ENCODE measurements around the gene TNNT2.

Gene TNNT2

GRCh38 chr1:201377611-201378092, at the start of gene TNNT2:
Gene TNNT2, minus strand, starts transcription at chr1:201377680. Its CDS starts 4,426 bp downstream, at chr1:201373254.
- in situ Hi-C loops (cut with HindIII; ENCODE audit: low sequenced_read_pairs), result no loop called here

- in situ Hi-C loops (cut with HindIII; ENCODE audit: low sequenced_read_pairs), result no loop called here
Observed at GRCh38 chr1:201426479-201427310, 49.2 kb upstream of the TNNT2 start.

DNA sequence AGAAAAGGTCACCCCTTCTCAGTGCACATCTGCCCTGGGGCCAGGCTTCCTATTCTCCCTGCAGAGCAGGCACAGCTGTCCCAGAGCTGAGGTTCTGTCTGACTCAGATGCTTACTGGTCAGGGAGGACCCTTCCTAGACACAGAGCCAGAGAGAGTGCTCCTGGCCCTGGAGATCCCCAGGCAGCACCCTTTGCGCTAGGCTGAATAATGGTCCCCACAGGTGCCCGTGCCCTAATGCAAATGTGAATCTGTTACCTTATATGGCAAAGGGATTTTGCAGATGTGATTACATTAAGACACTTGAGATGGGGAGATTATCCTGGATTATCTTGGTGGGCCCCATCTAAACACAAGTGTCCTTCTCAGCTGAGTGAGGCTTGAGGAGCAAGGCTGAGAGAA, 46.7 kb upstream of the TNNT2 start:
- in situ Hi-C loops (cut with HindIII; ENCODE audit: low sequenced_read_pairs), result no loop called here

- in situ Hi-C loops (cut with HindIII; ENCODE audit: low sequenced_read_pairs), result no loop called here
Observed at GRCh38 chr1:201423655-201424054, 46.2 kb upstream of the TNNT2 start.

GRCh38 chr1:201422436-201423030, 45.1 kb upstream of the TNNT2 start:
- in situ Hi-C loops (cut with HindIII; ENCODE audit: low sequenced_read_pairs), result no loop called here

DNA sequence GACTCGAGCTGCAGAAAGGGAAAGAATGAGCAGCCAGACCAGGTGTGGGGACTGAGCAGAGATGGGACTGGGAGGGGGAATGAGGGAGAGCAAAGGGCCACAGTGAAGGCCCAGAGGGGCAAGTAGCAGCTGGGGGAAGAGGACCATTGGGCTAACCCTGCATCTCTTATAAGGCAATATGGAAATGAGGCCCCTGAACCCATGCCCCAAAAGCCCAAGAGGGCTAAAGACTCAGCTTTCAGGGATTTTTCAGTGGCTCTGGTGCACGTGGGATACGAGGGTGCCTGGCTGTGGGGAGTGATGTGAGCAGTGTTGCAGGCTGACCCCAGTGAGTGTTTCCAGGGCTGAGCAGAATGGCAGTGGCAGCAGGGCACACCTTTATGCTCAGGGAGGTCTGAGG, 44.5 kb upstream of the TNNT2 start:
- in situ Hi-C loops (cut with HindIII; ENCODE audit: low sequenced_read_pairs), result no loop called here

GRCh38 chr1:201421041-201421440, 43.6 kb upstream of the TNNT2 start:
- in situ Hi-C loops (cut with HindIII; ENCODE audit: low sequenced_read_pairs), result no loop called here

GRCh38 chr1:201420608-201421002, 43.1 kb upstream of the TNNT2 start:
- in situ Hi-C loops (cut with HindIII; ENCODE audit: low sequenced_read_pairs), result no loop called here

DNA sequence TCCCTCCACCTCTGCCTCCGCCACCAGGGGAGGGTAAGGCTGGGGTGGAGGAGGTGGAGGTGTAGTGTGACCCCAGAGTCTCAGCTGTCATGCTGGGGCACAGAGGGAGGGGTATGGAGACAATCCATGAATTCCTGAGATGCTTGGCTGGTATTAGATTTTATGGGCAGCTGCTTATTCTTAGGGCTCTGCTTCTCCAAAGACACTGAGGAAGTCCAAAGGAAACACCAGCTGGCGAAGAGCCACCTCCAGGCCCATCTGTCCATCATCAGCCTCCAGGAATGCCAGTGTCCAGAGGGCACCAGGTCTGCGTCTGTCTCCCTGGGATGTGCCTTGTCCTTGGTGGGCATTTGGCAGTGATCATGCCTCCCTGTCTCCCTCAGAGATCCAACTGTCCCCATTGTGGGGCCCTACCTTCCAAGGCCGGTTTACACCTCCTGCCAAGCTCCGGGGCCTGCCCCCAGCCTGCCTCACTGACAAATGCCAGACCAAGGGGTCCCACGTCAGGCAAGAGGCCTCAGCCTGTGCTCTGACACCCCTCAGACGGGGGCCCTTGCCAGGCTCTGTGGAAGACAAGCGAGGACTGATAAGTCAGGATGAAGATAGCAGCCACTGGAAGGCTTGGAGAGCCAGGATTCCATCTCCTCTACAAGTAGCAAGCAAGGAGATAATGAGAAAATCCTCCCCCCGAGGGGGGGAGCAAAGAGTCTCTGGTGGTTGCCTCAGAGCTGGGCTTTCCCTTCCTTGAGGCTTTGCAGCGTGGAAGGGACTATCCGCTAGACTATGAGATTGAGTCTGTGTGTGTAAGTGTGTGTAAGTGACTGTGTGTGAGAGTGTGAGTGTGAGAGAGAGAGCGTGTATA, 42.5 kb upstream of the TNNT2 start:
- in situ Hi-C loops (cut with HindIII; ENCODE audit: low sequenced_read_pairs), result no loop called here

DNA sequence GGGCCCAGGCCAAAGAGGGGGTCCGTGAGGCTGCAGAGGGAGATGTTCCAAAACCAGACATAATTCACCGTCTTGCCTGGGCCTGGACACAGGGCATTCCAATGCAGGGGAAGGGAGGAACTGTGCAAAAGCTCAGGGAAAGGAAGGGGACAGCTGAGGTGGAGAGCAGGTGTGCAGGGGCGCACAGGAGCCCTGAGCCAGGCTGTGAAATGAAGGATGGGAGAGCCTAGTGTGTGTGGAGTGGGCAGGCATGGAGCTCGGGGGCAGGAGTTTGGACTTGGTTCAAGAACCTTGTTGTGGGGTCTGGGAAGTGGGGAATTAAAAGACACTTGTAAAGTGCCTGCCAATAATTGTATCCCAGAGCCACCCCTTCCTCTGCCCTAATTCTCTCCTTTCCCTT, 41.8 kb upstream of the TNNT2 start:
- in situ Hi-C loops (cut with HindIII; ENCODE audit: low sequenced_read_pairs), result no loop called here

GRCh38 chr1:201418461-201418860, 41.0 kb upstream of the TNNT2 start:
- in situ Hi-C loops (cut with HindIII; ENCODE audit: low sequenced_read_pairs), result no loop called here

- in situ Hi-C loops (cut with HindIII; ENCODE audit: low sequenced_read_pairs), result no loop called here
Observed at GRCh38 chr1:201414051-201414738, 36.7 kb upstream of the TNNT2 start.

DNA sequence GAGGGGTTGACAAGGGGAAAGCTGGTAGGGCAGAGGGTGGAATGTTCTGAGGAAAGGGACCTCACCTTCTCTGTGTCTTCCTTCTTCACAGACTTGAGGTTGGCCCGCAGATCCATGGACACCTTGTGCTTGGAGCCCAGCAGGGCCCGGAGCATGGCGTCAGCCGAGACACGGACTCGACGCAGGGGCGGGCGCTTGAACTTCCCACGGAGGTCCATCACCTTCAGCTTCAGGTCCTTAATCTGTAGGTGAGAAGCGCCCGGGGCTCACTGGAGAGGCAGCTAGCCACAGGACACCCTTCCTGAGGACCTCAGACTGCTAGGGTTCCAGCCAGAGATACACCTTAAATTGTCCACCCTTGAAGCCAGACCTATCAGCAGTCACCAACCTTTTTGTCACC, 33.8 kb upstream of the TNNT2 start:
- in situ Hi-C loops (cut with HindIII; ENCODE audit: low sequenced_read_pairs), result no loop called here

DNA sequence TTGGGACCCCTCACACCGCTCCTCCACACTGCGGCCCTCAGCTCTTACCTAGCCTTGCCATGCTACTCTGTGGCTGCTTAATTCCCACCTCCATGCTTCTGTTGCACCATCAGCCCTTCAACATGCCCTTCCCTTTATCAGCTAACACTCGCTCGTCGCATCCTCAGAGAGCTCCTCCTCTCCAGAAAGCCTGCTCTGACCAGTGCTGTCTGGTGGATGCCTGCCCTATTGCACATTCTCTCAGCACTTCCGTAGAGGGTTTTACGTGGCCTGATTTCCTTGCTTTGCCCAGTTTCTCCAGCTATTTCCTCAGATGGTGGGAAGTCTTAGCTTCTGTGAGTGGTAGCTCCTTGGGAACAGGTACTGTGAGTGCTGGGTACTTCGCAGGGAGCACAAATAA, 32.0 kb upstream of the TNNT2 start:
- in situ Hi-C loops (cut with HindIII; ENCODE audit: low sequenced_read_pairs), result no loop called here

DNA sequence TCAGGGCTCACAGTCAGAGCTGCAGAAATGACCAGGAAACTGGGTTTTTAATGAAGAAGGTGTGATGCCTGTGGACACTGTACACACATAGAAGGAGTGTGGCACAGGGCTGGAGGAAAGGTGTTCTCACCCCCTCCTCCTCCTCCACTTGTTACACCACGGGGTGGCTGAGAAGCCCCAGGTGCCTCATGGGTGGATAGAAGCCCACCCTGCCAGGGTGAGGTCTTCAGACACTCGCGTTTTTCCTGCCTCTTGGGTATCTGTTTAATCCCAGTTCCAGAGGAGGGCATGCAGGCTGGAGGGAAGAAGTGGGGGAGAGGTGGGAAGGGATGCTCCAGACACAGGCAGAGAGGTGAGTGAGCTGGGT, 31.3 kb upstream of the TNNT2 start:
- in situ Hi-C loops (cut with HindIII; ENCODE audit: low sequenced_read_pairs), result no loop called here

DNA sequence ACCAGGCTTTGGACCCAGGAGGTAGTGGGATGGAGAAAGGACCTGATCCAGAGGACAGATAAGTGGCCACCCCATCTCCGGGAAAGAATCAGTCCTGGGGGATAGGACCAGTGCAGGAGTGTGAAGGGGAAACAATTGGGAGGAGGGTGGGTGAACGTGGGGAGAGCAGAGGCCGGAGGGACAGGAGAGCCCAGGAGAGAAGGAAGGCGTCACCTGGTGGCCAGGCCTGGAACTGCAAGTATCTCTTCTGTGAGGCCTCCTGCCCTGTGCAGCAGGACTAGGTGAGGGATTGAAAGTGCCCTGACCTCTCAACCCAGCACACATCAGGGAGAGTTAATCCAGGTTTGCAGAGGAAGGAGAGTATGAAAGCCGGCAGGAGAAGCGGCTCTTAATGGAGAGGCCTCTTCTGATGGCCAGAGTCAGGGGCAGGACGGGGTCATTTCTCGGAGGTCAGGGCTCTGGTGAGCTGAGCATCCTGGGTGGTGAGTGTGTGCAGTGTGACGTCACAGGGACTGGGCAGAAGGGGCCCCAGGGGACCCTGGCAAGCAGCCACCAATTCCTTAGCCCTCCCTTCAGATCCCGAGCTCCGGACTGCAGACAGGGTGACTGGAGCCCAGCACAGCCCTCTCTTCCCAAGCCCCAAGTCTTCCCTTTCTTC, 30.8 kb upstream of the TNNT2 start:
- in situ Hi-C loops (cut with HindIII; ENCODE audit: low sequenced_read_pairs), result no loop called here

GRCh38 chr1:201406831-201407406, 29.4 kb upstream of the TNNT2 start:
- in situ Hi-C loops (cut with HindIII; ENCODE audit: low sequenced_read_pairs), result no loop called here

DNA sequence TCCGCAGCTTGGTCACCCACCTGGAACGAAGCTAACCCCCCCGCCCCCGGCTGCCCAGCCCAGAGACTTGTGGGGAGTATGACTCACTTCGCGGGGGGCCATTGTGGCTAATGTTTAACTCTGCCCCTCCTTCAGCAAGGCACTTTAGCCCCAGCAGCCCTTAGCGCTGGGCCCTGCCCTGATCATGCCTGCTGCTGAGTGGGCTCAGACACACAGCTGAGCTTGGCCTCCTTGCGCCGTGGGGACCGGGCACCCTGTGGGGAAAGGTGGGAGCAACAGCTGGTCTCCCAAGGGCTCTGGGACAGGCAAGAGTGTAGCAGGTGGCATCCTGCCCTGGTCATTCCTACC, 28.0 kb upstream of the TNNT2 start:
- in situ Hi-C loops (cut with HindIII; ENCODE audit: low sequenced_read_pairs), result no loop called here

GRCh38 chr1:201404722-201405483, 27.4 kb upstream of the TNNT2 start:
- in situ Hi-C loops (cut with HindIII; ENCODE audit: low sequenced_read_pairs), result no loop called here

Measured in DLD1 (cell line).